Hematopoietic multipotent progenitor cell treated with erythropoietin and hydrocortisone succinate and interleukin-3 and kit ligand, for 6 days (in vitro differentiated cells): ENCODE data around the gene MRGPRF.

Experiments
- DNase-seq: peaks from one replicate; pipeline ENCODE4 v3.0.0-alpha.2; 2015

MRGPRF gene

DNA sequence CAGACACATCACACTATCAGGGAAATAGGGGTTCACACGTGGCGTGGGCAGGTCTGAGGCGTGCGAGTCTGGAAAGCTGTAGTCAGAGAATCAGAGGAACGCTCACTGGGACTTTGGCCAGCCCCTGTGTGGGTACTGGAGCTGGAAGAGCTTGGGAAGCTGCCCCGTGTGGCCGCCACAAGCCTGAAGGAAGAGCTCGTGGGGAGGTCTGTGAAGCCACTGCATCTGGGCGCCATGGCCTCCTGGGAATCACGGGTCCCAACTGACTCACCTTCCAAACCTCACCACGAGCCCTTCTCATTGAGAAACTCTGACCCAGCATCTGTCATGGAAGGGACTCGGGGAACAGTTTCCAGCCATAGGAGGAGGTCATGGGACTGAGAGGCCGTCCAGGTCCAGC, 5.9 kb upstream of the MRGPRF start:
- no peak for DNase-seq

DNA sequence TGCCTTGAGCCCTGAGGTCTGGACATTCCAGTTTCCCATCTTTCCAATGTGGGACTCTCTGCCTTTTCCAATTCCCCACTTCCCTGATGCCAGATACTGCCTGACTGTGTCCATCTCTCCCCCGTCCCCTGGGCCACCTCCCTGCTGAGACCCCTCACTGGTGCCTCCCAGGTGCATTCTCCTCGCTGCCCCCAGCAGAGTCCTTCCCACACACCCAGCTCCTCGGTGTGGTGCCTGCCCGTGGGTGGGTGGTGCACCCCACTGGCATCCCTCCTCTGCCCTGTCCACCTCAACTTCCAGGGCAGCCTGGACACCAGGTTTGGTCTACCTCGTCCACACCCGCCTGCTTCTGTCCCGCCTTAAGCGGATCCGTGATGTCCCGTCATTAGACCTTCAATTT, 4.9 kb upstream of the MRGPRF start:
- no peak for DNase-seq

DNA sequence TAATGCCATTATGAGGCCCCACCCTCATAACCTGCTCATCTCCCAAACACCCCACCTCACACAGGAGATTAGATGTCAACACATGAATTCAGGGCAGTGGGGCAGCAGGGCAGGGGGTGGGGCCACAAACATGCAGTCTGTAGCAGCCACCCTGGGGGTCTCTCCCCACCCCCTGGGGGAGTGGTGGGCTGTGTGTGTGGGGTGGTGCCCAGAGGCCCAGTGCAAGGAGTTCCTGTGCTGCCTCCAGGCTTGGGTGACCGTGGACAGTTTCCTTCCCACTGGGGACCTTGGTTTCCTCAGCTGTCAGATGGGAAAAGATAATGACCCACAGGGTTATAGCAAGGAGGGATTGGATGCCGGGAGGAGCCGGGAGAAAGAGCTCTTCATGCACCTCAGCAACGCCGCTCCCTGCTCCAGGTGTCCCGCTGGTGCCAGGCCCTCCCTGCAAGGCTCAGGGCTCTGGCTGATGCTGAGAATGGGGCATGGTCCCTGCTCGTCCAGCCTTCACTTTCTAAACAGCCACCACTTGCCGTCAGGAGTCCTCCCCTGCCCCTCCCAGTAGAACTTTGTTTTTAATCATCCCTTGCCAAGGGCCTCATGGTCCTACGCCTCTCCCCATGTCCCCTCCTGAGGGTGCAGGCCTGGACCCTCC, 2.0 kb upstream of the MRGPRF start:
- DNase-seq = no peak

DNA sequence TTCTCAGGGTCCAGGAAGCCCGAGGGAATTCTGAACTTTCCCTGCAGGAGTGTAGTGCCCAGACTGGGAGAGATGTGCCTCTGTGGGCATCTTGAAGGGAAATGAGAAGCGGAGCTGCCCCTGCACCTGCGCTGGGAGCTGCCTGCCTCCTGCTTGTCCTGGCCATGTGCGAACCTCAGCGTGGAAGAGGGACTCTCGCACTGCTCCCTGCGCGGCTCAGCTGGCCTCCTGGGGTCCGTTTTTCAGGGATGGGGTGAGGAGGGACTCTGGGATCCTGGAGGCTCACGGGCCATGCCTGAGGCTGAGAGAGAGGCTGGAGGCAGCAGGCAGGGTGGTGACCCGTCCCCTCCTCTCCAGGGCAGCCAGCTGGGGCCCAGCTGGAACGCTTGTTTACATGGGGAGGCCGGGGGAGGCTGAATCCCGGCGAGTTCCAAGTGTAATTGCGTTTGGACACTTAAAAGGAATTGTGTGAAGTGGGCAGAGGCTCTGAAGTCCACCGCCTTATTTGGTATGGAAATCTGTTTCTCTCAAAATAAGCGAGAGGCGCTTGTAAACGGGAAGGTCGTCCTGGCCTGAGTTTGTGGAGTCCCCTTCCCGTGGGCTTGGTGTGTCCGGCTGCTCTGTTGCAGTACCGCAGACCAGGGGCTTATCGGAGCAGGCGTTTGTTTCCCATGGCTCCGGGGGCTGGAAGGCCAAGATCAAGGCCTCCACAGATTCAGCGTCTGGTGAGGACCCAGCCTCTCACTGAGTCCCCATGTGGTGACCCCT, 1.2 kb upstream of the MRGPRF start:
- no peak for DNase-seq

DNA sequence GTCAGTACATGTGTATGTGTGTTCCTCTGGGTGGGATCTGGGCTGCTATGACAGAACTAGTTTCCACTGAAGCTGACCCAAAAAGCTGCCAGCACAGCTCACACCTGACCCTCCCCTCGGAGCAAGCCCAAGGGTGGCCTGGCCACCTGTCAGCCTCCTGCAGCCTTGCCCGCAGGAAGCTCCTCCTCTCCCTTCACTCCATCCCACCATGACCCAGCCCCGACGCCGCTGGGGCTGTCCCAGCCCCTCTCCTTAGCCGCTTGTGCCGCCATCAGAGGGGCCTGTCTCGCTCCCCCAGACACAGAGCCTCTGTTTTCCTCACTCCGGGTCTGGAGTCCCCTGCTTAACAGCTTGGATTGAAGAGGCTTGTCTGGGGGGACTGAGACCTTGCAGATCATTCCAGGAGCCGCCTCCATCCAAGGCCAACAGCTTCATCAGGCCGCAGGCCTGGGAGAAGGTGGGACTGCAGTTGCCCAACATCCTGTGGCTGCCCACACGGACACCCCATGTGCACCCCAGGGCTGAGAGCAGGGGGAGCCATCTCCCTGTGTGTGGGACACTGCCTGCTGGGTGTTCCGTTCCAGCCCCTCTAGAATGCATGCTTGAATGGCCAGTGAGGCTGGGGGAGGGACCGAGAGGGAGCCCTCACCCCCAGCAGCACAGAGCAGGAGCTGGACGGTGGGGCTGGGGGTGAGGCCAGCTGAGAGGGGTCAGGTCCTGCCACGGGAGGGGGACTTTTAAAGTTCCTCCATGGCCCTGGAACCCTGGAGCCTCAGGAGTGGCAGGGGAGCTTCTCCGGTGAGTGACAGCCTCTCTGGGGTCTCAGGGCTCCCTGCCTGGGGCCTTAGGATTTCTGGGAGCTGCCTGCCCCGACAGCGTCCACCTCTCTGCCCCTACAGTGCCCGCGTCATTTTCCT, 696 bp downstream of the MRGPRF start:
- no peak for DNase-seq

DNA sequence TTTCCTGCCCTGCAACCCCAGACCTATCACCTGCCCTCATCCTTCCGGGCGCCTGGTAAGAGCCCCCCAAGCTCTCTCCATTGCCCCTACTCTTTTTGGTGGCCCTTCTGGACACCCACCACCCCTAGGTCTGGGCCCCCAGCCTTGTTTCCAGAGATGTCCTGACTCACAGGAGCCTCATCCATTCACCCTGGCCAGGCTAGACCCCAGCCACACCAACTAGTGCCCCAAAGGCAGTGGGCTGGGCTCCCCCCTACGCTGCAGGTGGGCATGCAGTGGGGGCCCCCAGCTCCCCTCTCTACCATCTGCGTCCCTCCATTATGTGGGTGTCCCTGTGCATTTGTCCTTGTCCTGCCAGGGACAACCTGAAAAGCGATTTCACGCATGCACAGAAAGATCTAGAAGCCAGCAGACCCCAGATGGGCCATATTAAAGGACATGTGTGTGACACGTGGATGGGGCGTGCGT, 1.4 kb downstream of the MRGPRF start:
- no peak for DNase-seq

DNA sequence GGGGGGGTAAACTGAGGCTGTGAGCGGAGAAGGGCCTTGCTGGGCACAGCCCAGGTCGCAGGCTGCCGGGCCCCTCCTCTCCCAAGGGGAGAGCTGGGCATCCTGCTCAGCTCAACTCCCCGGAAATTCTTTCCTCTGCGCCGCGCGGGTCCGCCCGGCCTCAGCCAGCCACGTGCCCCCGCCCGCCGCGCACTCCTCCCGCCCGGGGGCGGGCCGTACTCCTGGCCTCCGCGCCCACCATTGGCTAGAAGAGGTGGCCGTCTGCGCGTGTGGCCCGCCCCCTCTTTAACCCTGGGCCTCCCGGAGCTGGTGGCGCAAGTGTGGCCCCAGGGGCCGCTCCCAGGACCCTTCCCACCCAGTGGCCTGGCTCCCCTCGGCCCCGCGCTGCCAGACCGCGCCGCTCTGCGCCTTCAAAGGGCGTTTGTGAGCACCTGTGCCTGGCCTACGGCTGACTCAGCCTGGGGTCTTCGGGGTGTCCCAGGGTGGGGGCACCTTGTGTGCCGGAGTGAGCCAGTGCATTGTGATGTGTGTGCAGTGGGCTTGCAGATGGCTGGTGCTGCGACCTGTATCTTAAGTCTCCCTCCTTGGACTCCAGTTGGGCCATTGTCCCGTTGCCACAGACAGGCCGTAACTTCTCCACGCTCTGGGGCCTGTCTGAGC, 2.0 kb downstream of the MRGPRF start:
- DNase-seq = peak; percentile 82

DNA sequence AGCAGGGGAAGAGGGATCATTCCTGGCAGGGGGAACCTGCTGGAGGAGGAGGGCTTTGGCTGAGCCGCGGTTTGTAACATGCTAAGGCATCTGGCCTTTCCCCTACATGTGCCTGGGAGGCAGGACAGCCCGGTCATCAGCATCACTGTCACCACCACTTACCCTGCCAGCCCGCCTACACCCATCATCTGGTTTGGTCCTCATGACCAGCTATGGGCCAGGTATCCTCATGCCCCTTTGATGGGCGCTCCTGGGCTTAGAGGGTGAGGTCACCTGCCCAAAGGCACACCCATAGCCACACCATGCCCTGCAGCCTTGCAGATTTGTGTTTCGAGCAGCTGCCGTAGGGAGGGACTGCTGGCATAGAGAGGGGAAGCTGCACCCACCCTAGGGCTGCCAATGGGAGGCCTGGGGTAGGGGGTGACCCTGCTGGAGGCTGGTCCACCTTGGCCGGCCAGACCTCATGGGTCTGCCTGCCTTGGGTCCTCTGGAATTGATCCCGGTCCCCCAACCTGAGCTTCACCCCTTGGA, 2.6 kb downstream of the MRGPRF start:
- no peak for DNase-seq

DNA sequence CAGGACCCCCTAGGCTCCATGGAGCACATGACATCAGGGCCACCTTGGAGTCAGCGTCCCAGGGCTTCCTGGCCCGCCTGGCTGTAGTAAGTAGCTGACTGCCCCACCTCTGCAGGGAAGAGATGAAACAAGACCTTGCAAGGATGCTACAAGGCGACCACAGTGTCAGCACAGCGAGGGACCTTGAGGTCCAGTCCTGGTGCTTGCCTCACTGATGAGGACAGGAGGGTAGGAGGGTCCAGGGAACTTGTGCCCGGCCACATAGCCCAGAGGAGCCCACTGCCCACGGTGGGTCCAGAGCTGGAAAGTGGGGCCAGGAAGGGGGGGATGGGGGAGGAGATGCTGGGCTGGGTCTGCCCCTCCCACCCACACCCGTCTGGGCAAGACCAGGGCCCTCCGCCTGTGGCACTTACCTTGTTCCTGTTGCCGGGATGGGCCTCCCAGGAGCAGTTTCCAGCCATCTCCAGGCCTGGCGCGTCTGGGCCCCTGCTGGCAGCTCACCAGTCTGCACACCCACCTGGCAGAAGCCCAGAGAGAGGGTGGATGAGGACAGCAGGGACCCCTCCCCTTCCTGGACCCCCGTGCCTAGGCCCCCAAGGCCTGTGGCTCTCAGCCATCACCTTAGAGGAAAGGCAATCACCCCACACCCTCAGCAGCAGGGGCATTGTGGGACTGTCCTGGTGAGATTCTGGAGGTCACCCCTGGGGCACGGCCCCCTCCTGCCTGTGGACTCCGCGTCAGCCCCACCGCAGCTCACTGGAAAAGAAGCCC, 3.4 kb downstream of the MRGPRF start:
- DNase-seq = no peak

DNA sequence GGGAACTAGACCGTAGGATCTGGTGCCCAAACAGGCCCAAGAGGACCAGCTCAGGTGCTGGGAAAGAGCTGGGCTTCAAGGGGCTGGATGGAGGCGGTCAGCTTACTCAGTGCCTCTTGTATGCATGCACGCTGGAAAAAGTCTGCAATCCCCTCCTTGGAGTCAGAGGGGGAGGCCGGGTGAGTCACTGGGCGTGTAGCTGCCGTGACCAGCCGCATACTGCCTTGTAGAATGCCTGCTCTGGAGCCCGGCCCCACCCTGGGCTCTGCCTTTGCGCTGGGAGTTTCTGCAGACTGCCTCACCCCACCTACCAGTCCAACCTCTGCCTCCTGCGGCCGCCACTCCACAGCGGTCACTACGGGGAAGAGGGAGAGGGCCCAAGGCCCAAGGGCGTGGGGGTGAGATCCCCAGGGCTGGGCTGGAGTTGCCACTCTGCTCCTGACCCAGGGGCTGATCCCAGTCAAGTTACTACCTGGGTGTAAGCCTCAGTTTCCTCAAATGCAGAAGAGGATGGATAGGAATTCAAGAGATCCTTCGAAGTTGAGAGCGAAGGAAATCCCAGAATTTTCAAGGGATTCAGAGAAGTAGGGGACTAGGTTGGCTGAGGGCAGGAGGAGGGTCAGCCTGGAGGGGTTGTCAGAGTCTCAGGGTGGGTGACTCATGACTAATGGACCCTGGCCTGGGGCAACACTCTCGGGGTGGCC, 4.2 kb downstream of the MRGPRF start:
- DNase-seq = peak; percentile 67

DNA sequence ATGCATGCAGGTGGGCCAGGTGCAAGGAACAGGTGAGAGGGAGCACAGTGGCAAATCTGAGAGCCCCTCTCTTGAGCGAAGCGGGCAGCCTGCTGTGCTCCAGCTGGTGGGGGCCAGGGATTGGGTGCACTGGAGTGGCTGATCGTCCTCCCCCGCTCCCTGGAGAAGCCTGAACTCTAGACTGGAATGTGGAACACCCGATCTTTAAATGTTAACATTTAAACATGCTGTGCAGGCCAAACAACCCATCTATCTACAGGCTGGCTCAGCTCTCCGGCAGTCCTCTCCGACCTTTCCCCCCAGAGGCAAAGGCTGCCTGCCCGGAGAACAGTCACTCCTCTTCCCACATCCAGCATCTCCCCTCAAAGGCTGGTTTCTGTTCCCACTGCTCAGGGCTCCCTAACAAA, 5.1 kb downstream of the MRGPRF start:
- DNase-seq = no peak

DNA sequence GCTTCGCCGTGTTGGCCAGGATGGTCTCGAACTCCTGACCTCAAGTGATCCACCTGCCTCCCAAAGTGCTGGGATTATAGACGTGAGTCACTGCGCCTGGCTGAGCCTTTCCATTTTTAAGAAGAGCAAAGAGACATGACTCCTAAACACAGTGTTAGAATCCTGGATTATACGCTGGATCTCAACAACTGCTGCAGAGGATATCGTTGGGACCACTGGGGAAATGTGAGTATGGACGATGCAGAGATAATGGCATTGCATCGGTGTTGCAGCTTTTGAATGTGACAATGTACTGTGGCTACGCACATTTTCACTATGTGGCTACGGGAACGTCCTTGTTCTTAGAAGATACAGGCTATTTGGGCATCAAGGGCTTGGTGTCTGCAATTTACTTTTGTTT, 6.2 kb downstream of the MRGPRF start:
- DNase-seq = no peak

DNA sequence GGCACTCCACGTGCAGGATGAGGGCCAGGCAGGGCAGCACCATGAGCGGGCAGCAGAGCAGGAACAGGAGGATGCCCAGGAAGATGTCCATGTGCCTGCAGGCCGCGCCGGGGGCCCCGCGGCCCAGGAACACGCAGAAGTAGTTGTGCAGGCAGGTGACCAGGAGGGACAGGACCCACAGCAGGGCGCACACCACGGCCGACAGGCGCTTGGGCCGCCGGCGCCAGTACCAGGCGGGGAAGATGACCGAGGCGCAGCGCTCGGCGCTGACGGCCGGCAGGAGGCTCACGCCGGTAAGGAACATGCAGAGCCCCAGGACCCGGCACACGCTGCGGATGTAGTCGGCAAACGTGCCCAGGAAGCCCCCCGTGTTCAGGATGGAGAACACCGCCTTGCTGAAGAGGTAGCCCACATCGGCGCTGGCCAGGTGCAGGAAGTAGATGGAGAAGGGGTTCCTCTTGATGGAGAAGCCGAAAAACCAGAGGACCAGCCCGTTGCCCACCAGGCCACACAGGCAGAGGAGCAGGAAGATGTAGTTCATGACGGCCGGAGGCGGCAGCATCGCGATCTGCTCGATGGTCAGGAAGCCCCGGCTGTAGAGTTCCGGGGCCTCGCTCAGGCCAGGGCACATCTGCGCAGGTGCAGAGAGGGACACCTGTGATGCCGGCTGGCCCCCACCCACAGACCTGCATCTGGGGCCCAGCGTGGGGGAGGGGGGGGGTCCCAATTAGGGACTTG, 7.2 kb downstream of the MRGPRF start:
- DNase-seq = no peak

DNA sequence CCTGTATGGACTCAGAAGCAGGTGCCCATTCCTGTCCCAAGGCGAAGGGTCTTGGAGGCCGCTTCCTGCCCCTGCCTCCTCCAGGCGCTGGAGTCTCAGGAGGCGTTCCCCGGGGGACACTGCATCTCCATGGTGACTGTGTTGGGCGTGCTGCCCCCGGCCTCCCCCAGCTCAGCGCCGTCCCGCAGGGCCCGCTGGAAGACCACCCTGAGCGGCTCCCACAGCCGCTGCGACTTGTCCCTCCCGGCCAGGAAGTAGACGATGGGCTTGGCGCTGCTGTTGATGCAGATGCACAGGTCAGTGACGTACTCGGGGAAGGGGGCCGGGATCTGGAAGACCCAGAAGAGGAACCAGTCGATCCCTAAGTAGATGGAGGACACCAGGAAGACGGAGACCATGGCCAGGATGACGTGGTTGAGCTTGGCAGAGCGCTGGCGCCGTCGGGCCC, 7.8 kb downstream of the MRGPRF start:
- no peak for DNase-seq

DNA sequence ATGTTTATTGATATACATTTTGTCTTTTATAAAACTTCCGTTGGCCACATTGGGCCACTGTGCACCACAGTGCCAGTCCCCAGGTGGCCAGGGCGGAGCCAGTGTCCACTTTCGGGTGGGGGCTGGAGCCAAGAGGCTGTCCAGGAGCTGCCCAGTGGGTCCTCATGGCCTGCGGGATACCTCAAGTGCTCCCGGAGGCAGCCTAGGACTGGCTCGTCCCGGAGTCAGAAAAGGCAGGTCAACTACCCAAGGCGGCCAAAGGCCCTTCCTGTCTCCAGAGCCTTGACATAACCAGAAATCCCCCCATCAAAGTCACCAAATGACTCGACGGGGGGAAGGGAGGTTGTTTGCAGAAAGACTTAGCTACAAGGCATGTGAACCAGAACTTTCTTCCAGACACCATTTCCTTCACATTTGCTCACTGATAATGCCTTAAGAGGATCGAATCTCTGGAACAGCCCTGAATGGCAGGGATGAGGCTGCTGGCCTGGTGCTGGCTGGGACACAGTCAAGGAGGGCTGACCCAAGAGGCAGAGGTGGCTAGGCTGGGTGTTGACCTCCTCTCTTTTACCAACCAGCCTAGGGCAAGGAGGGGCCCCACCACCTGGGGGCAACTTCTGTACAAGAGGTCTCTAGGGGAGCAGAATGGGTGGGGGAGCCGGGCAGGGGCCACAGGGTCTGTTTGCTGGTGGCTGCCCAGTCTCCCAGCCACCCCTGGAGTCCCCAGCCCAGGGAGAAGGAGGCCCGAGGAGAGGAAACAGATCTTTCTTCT, 8.4 kb downstream of the MRGPRF start:
- DNase-seq = no peak

DNA sequence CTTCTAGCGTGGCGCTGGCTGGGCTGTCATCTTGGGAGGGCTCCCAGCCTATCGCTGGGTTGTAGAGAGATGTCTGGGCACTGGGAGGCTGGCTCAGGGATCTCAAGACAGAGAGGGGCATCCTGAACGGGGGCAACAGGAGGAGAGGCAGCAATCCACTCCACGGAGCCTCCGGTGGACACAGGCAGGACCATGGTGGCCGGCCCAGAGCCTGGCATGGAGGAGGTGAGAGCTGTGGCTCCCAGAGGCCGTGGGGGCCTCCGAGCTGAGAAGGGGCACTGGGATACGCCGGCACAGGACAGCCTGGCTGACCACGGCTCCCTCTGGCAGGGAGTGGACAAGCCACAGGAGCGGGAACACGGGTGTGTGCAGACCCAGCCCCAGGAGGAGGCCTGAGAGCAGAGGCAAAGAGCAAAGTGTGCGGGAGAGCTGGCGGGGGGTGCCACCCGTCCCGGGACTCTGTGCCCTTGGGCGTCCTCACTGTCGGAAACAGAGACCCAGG, 9.1 kb downstream of the MRGPRF start:
- no peak for DNase-seq

DNA sequence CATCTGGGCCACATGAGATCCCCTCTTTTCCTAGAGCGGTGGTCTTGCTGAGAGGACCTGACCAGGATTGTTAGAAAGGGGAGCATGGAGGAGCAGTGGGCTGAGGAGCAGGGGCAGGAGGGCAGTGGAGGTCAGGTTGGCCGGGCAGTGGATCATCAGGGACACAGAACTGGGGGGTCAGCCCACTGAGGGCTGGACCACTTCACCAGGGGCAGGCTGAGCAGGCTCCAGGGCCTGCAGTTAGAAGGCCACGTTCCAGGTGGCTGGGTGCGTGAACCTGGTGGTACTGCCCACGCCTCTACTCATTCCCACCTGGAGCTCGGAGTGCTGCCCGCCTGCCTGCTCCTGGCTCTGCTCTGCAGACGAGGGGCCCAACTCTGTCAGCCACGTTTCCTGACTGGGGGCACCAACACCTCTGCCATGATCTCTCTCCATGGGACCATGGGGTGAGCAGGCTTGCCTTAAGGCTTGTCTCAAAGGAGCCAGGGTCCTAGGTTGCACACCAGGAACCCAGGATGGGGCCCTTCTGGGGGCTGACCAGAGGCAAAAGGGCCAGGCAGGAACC, 9.7 kb downstream of the MRGPRF start:
- no peak for DNase-seq

DNA sequence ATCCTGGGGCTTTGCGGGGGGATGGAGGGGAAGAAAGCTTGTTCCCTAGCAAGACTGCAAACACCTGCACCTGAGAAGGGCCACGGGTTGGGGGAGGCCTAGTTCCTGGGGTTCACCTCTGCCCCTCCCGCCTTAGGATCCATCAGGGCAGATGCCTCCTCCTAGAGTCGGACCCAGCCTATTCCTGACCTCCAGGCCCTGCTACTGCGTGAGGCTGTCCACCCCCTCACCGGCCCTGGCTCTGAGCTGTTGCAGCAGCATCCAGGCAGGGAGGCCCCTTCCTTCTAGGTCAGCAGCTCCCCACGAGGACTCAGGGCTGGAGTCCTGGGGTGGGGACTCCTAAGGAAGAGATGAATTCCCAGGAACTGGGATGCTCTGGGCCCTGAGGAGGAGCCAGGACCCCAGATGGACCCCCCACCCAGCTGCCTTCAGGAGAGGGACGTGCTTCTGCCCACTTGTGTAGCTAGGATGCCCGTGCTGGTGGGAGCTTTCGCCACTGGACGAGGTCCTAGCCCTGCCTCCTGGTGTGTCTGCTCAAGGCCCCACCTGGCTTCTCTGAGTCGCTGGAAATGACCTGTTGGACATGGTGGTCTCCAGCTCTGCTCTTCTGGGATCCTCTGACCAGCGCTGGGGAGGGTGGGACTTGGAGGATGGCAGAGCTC, 10.3 kb downstream of the MRGPRF start:
- DNase-seq = no peak
